Upper lobe of right lung (tissue), 1 donor: ENCODE data around the gene CPZ. TPM values are rescaled to one million over a fixed set of nuclear protein-coding genes. Genes with fewer than 3 reads are reported as not detected.

Source experiments
- ATAC-seq: fragments of 200-7000 bp; cut with Tn5 transposase; one replicate; pipeline ENCODE4 v1.9.1; 2020; ENCODE audit warnings: mild to moderate bottlenecking, moderate library complexity
- DNase-seq: peaks from one replicate; pipeline ENCODE4 v3.0.0-alpha.2; 2020
- H3K27ac ChIP-seq: fragments of 200-600 bp; one replicate; pipeline ENCODE4 v1.8.0; 2022
- H3K27me3 ChIP-seq: fragments of 200-600 bp; one replicate; pipeline ENCODE4 v1.8.0; 2022; ENCODE audit warnings: mild to moderate bottlenecking
- H3K36me3 ChIP-seq: fragments of 200-600 bp; one replicate; pipeline ENCODE4 v1.8.0; 2022
- H3K4me1 ChIP-seq: fragments of 200-600 bp; one replicate; pipeline ENCODE4 v1.8.0; 2022
- H3K4me3 ChIP-seq: fragments of 200-600 bp; one replicate; pipeline ENCODE4 v1.8.0; 2022; ENCODE audit warnings: mild to moderate bottlenecking
- H3K9me3 ChIP-seq: fragments of 200-600 bp; one replicate; pipeline ENCODE4 v1.8.0; 2022
- CTCF ChIP-seq: fragments of 200-600 bp; IDR thresholded peaks from one replicate; pipeline ENCODE4 v1.8.0; 2022; ENCODE audit warnings: antibody characterized with exemption
- intact Hi-C: fragments of 100-400 bp; cut with DNase I; formaldehyde crosslinking; loops from one replicate; pipeline ENCODE4 v1.11.0; 2022
- total RNA-seq: library from RNA; stranded (reverse); fragmentation: NEBNext Ultra II Directional; extraction: Animal tissue kit (Norgen Biotek cat#: 25700); gene quantifications from one replicate; pipeline ENCODE4 v1.2.1, GENCODE V29; 2021
- donor health status: DM: no; HTN: yes; CAD: no; lungs with severe emphysema.

CPZ gene
- total RNA-seq, 1 donor from 2014 or later = 6.7 TPM

GRCh38 chr4:8648296-8648695, 55.7 kb downstream of the CPZ start:
- peaks cover 6% of the 10 kb centered on the region for H3K27me3 ChIP-seq
- H3K27ac ChIP-seq = no peak overlapping the region
- H3K4me3 ChIP-seq = no peak overlapping the region
- intact Hi-C loops = no loop called here
- no peaks in the 10 kb centered on the region for H3K9me3 ChIP-seq
- ATAC-seq (no peak), DNase-seq (no peak)
- no peak for TF ChIP-seq CTCF
- no peaks in the 10 kb centered on the region for H3K4me1 ChIP-seq
- H3K36me3 ChIP-seq = no peaks in the 10 kb centered on the region

GRCh38 chr4:8648816-8649630, 56.5 kb downstream of the CPZ start:
- no peak for ATAC-seq
- Histone ChIP-seq H3K4me3 (no peak overlapping the region), H3K36me3 (no peaks in the 10 kb centered on the region), H3K4me1 (no peaks in the 10 kb centered on the region), H3K27me3 (peaks cover 6% of the 10 kb centered on the region), H3K27ac (no peak overlapping the region), H3K9me3 (no peaks in the 10 kb centered on the region)
- no peak for TF ChIP-seq CTCF
- intact Hi-C loops = no loop called here
- peak; percentile 51 for DNase-seq

GRCh38 chr4:8649631-8650361, 57.2 kb downstream of the CPZ start:
- no peak overlapping the region for H3K4me3 ChIP-seq
- H3K36me3 ChIP-seq = no peaks in the 10 kb centered on the region
- DNase-seq = peak; percentile 54
- no peaks in the 10 kb centered on the region for H3K4me1 ChIP-seq
- TF ChIP-seq CTCF = no peak
- no peaks in the 10 kb centered on the region for H3K9me3 ChIP-seq
- intact Hi-C loops = no loop called here
- H3K27ac ChIP-seq = no peak overlapping the region
- H3K27me3 ChIP-seq = peaks cover 6% of the 10 kb centered on the region
- ATAC-seq = no peak

- Histone ChIP-seq H3K27ac (no peak overlapping the region), H3K4me3 (no peak overlapping the region), H3K9me3 (no peaks in the 10 kb centered on the region), H3K36me3 (no peaks in the 10 kb centered on the region), H3K4me1 (no peaks in the 10 kb centered on the region), H3K27me3 (peaks cover 6% of the 10 kb centered on the region)
- DNase-seq (peak; percentile 56), ATAC-seq (no peak)
- TF ChIP-seq CTCF = no peak
- intact Hi-C loops = no loop called here
Measured at GRCh38 chr4:8651661-8652180, 59.2 kb downstream of the CPZ start.

- Histone ChIP-seq H3K9me3 (no peaks in the 10 kb centered on the region), H3K4me1 (no peaks in the 10 kb centered on the region), H3K27ac (no peak overlapping the region), H3K4me3 (no peak overlapping the region), H3K27me3 (peaks cover 6% of the 10 kb centered on the region), H3K36me3 (no peaks in the 10 kb centered on the region)
- ATAC-seq (no peak), DNase-seq (peak; percentile 57)
- TF ChIP-seq CTCF = no peak
- intact Hi-C loops = no loop called here
Measured at GRCh38 chr4:8652181-8653078, 59.9 kb downstream of the CPZ start.
